Left hindlimb (tissue), 1 donor: ENCODE results near the gene VPS16.

Experiments used
- DNase-seq: peaks from one replicate; pipeline ENCODE4 v3.0.0-alpha.2; 2018

The VPS16 gene

DNA sequence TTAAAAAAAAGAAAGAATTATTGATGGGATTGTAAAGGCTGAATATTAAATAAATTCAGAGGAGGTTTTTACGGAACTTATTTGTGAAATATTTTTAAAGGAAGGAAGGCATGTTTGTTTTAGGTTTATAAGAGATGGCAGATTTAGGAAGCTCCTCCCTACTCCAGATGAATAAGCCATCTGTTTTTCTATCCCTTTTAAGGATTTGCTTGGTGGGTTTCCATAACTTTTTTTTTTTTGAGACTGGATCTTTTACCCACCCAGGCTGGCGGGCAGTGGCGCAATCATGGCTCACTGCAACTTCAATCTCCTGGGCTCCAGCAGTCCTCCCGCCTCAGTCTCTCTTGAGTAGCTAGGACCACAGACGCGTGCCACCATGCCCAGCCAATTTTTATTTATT is 63.1 kb downstream of the VPS16 start:
- DNase-seq = no peak

DNA sequence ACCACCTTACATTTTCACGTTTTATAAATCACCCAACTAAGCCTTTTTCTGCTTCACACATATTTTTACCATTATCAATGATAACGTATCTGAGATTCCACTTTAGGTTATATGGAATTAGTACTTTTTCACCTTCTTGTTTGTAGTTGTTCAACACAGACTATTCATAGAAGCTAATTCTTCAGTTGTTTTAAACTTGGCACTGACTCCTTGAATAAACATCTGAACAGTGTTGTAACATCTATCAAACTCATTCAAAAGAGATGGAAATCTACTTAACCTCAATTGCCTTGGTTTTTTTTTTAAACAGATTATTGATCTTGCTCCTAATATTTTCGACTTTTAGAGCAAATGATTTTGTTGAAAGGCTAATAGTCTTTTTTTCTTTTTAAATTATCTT is 67.0 kb downstream of the VPS16 start:
- DNase-seq = no peak

DNA sequence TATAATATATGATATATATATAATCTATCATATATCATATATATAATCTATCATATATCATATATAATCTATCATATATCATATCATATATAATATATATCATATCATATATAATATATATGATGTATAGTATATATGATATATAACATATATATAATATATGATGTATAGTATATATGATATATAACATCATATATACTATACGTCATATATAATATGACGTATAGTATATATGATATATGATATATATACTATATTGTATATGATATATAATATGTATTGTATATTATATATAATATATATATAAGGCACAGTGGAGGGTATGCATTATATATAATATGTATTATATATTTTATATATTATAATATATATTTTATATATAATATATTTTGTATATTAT is 69.4 kb downstream of the VPS16 start:
- DNase-seq = no peak

DNA sequence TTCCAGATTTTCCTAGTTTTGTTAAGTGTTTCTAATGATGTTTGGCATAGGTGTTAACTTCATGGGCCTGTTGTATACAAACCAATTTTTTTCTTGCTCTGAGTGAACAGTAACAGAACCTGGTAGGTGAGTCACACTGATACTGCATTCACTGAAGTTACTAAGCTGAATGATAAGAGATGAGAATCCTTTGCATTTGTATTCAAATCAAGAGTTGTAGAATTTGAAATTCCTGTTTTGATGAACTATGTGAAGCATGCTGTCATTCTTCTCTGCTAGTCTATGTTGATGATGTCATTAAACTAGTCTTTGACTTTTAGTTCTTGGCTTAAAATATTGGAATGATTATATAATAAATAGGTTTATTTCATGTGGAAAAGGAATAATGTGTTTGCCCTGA is 70.7 kb downstream of the VPS16 start:
- no peak for DNase-seq

DNA sequence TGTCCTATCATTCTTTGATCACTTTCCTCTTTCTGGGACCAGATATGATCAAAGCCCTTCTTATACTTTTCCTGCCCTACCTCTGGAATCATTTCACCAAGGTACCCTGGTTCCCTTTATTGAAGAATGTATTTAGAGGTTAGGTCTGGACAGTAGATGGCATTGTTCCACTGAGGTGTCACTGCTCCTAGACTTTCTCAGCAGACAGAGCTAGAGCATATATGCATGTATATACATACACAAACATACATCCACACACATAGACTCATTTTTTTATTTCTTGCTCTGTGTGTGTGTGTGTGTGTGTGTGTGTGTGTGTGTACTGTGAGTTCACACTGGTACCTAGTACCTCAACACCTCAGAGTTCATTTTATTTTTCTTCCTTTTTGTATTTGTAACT is 73.6 kb downstream of the VPS16 start:
- DNase-seq = no peak
